ENCODE data around the gene DDX17. TPM values are rescaled to one million over a fixed set of nuclear protein-coding genes. Genes with fewer than 3 reads are reported as not detected.

The DDX17 gene
- total and polyA plus RNA-seq, 9 of the 15 experiments (the other 6 are each of a cell fraction or from before 2014, with no cell fraction given): 17.6 to 421 (median 189) TPM

GRCh38 chr22:38448945-38449745 lies 57.0 kb downstream of the DDX17 start:
- no peaks in the 10 kb centered on the region for H3K79me2 ChIP-seq (ENCODE audit: control insufficient read depth, insufficient read depth, low read length)
- TF ChIP-seq ZNF639 (CRISPR knock-in tag; conservative IDR thresholded peaks at IDR 0.05 in 1 of 2, IDR thresholded peaks at IDR 0.05 in 1 of 2) (no peak), NRF1 (conservative IDR thresholded peaks at IDR 0.05 in 1 of 2, IDR thresholded peaks at IDR 0.05 in 1 of 2) (no peak), RFX5 (IDR thresholded peaks at IDR 0.05; ENCODE audit: low read depth, low read length) (no peak), ZNF445 (CRISPR knock-in tag; IDR thresholded peaks at IDR 0.05; ENCODE audit: low read depth) (no peak), ZNF143 (CRISPR knock-in tag; IDR thresholded peaks at IDR 0.05) (no peak), ATF1 (CRISPR knock-in tag; IDR thresholded peaks at IDR 0.05) (no peak), ATF1 (tag; IDR thresholded peaks at IDR 0.05) (no peak), KAT2B (IDR thresholded peaks at IDR 0.05; ENCODE audit: low read depth, low read length) (no peak), RCOR1 (IDR thresholded peaks at IDR 0.05; ENCODE audit: borderline replicate concordance in 1 of 2, low read depth in 2 of 2, low read length in 2 of 2) (no peak), AFF1 (IDR thresholded peaks at IDR 0.05; ENCODE audit: low read depth in 1 of 2, partially characterized antibody in 2 of 2) (no peak)
- in situ Hi-C loops (cut with MboI) (no loop called here), intact Hi-C loops (cut with micrococcal nuclease) (no loop called here)
- H3K9me3 ChIP-seq (replicated peaks; ENCODE audit: control insufficient read depth, insufficient read depth, low read depth, low read length): no peaks in the 10 kb centered on the region
- ChIA-PET CTCF (ENCODE audit: low intra/inter-chr PET ratio) (no interaction called here), POLR2A (interaction anchor here (0.6 to 0.7 kb wide), 2 partner anchors 18 to 27 kb away, joined by 3 to 4 read pairs; no protein-coding TSS in a partner anchor)
- H3K27ac ChIP-seq (ENCODE audit: extremely low read depth, low read depth, low read length): no peak overlapping the region
- whole genome bisulfite sequencing (ENCODE audit: insufficient coverage, low coverage, missing lambda C conversion rate): 40% methylated on average over 10 of the region's 14 CpGs
- no peaks in the 10 kb centered on the region for H3K9me1 ChIP-seq (ENCODE audit: control insufficient read depth, insufficient read depth, low read length)
- BruUV-seq (replicated peaks): no TSS peak
- H4K20me1 ChIP-seq (replicated peaks; ENCODE audit: control insufficient read depth, insufficient read depth, low read length): peaks cover 11% of the 10 kb centered on the region; the same call in 1 of the 2 replicates
- no peak overlapping the region for H3K9ac ChIP-seq (ENCODE audit: insufficient read depth in 1 of 2, low read depth in 2 of 2, low read length in 2 of 2)
- FAIRE-seq (no peak), ATAC-seq (no peak), DNase-seq (ENCODE audit: extremely low read depth in 1 of 4, low spot score in 3 of 4) (no peak)
- H3K27me3 ChIP-seq (ENCODE audit: control insufficient read depth in 2 of 2, insufficient read depth in 2 of 2, low read length in 2 of 2): no peaks in the 10 kb centered on the region; a peak in 2 of 5 replicates
- no peak overlapping the region for H3K4me2 ChIP-seq (ENCODE audit: insufficient read depth, low read length)
- peaks cover 3 to 29% of the 10 kb centered on the region in 2 experiments; a peak in 3 of 5 replicates for H3K4me1 ChIP-seq (replicated peaks in 1 of 2; ENCODE audit: control insufficient read depth in 2 of 2, insufficient read depth in 2 of 2, low read length in 2 of 2)
- H3K4me3 ChIP-seq: no peak overlapping the region
- no peaks in the 10 kb centered on the region for H3K36me3 ChIP-seq (ENCODE audit: control insufficient read depth, insufficient read depth, low read length)
- H2AFZ ChIP-seq (ENCODE audit: low read depth, low read length): no peak overlapping the region
